ENCODE data around the gene BPNT1.
"Not testable (repeated sequence)": the region's sequence is repeated elsewhere in the genome, so short reads cannot be mapped to it uniquely, and the experiment has no call there.

- not testable (repeated sequence) for TF ChIP-seq MAX (IDR thresholded peaks at IDR 0.05); ZFX (IDR thresholded peaks at IDR 0.05); CTCF (IDR thresholded peaks at IDR 0.05 in 2 of 3, conservative IDR thresholded peaks at IDR 0.05 in 1 of 3; ENCODE audit: borderline replicate concordance in 1 of 3, insufficient read depth in 1 of 3, low read depth in 2 of 3, low read length in 2 of 3); POLR2A (IDR thresholded peaks at IDR 0.05; ENCODE audit: borderline replicate concordance, extremely low read depth, insufficient read depth, insufficient read length); EZH2 (IDR thresholded peaks at IDR 0.05); ATF3 (IDR thresholded peaks at IDR 0.05); SIN3A (IDR thresholded peaks at IDR 0.05; ENCODE audit: low read depth); EZH2phosphoT487 (IDR thresholded peaks at IDR 0.05; ENCODE audit: borderline replicate concordance); POLR2AphosphoS5 (IDR thresholded peaks at IDR 0.05; ENCODE audit: low read depth, low read length); EGR1 (IDR thresholded peaks at IDR 0.05; ENCODE audit: low read depth); ZBTB33 (IDR thresholded peaks at IDR 0.05; ENCODE audit: extremely low read depth, insufficient replicate concordance, low read length); TCF7L2 (IDR thresholded peaks at IDR 0.05; ENCODE audit: borderline replicate concordance, extremely low read depth, insufficient read depth, insufficient read length); YY1 (IDR thresholded peaks at IDR 0.05; ENCODE audit: extremely low read depth, insufficient replicate concordance, low read depth, low read length)
Observed at GRCh38 chr1:220112600-220112999, 23.0 kb upstream of the BPNT1 start.
